HG02798 (cell line): ENCODE data around the gene ASPRV1.

Source experiments
- ATAC-seq: cut with Tn5 transposase; IDR thresholded peaks from one replicate; pipeline ENCODE4 v1.9.1; 2021; ENCODE audit warnings: mild to moderate bottlenecking; ENCODE audit not compliant: unreplicated experiment, poor library complexity

Gene ASPRV1

DNA sequence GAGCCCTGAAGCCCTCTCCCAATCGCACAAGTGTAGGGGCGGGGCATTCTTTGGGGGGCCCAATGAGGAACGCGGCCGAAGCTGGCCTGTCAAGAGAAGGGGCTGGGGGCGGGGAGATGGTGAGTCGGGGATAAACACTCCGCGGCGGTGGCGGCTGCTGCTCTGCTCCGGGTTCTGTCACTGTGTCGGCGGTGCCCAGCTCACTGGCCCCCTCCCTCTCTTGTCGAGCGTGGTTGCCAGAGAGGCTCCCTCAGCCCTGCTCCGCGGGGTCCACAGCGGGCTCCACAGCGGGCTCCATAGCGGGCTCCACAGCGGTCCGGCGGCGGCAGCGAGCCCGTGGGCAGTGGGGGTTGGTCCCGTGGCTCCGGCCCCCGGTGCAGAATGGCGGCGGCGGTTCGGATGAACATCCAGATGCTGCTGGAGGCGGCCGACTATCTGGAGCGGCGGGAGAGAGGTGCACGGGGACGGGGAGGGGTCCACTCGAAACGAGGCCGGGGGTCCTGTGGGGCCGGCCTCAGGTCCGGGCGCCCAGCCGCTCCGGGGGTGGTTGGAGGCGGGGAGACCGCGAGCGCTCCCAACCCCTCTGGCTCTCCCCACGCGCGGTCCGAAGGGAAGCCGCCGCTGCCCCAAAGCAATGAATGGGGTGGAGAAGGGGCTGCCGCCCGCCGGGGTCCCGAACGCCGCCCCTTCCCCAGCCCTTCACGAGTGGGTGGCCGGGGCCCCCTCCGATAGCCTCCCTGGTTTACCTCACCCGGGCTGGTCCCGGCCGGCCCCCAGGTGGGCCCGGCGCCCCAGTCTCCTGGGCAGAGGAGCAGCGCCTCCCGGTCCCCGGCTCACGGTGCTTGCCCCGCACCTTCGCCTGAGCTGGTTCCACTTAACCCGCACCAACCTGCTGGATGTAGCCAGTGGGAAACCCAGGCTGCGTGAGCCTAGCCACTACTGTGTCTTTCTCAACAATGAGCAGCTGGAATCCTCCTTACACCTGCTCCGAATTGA, 46.2 kb downstream of the ASPRV1 start, which contains the start of gene MXD1:
Gene MXD1, plus strand, starts transcription at position 160 of the 996 bp plus-strand sequence. Its CDS starts 222 bp downstream, at position 382.
- peak; percentile 0 for ATAC-seq

DNA sequence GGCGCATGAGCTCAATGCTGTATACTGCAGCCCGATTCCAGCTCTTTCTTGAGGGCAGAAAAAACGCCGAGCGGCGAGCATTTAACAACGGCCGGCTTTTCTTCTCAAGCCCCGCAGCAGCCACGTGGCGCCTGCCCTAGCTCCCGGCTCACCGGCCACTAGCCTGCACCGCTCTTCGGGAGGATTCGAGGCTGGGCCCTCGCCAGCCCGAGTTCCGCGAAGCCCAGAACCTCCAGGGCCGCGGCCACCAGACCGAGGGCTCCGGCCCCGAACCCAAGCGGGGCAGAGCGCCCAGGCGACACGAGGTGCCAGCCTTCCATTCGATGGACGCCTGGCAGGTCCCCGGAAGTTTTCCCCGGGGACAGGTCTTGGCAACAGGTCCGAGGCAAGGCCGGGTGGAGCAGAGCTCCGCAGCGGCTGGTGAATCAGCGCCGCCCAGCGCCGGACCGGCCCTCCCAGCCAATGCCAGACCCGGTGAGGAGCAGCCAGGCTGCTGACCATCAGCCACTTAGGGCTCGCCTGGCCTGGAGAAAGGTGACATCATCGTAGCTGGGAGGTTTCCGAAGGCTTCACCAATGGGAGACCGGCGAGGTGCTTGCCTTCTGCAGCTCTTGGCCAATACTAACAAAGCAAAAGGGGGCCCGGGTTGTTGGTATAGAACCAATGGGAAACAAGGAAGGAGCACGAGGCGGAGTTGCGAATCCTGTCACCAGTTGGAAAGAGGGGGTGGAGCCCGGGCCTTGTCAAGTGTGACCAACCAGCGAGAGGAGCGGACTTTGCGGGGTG, 47.1 kb downstream of the ASPRV1 start:
- ATAC-seq, result peak; percentile 91

GRCh38 chr2:69911985-69912563, 49.4 kb downstream of the ASPRV1 start:
- ATAC-seq, result no peak
